Left lung (tissue), 10 donors: ENCODE data around the gene SLC25A51. TPM values are rescaled to one million over a fixed set of nuclear protein-coding genes. Genes with fewer than 3 reads are reported as not detected.

Source experiments
- ATAC-seq: fragments of 200-7000 bp; cut with Tn5 transposase; one replicate; pipeline ENCODE4 v1.9.1; 2020; ENCODE audit warnings: moderate library complexity
- DNase-seq, 4 donors: peaks; one replicate each; pipeline ENCODE4 v3.0.0-alpha.2; 2013 to 2020
- H3K27ac ChIP-seq, 2 donors: fragments of 200-600 bp; sonication (generic) in 1 of 2; one replicate each; pipeline versions ENCODE4 v1.5.0 to v1.8.0; 2020 to 2021
- H3K27me3 ChIP-seq, 2 donors: fragments of 200-600 bp; sonication (generic) in 1 of 2; one replicate each; pipeline versions ENCODE4 v1.5.0 to v1.8.0; 2020 to 2021
- H3K36me3 ChIP-seq, 2 donors: fragments of 200-600 bp; sonication (generic) in 1 of 2; one replicate each; pipeline versions ENCODE4 v1.5.0 to v1.8.0; 2020 to 2021
- H3K4me1 ChIP-seq, 2 donors: fragments of 200-600 bp; one replicate each; pipeline ENCODE4 v1.8.0; 2021
- H3K4me3 ChIP-seq, 2 donors: fragments of 200-600 bp; sonication (generic) in 1 of 2; one replicate each; pipeline versions ENCODE4 v1.5.0 to v1.8.0; 2020 to 2021; ENCODE audit warnings: mild to moderate bottlenecking in 1 of 2
- H3K9me3 ChIP-seq, 2 donors: fragments of 200-600 bp; sonication (generic) in 1 of 2; one replicate each; pipeline versions ENCODE4 v1.5.0 to v1.8.0; 2020 to 2021
- CTCF ChIP-seq, 2 donors: fragments of 200-600 bp; sonication (generic) in 1 of 2; IDR thresholded peaks; one replicate each; pipeline versions ENCODE4 v1.5.0 to v1.8.0; 2021; ENCODE audit warnings: antibody characterized with exemption in 2 of 2
- intact Hi-C, 2 donors: fragments of 100-400 bp; cut with DNase I; formaldehyde crosslinking; loops; one replicate each; pipeline versions ENCODE4 v1.11.2 to v1.14.2; 2022
- polyA plus RNA-seq, 6 donors: library from polyadenylated mRNA; unstranded; fragments of 120-200 nt; gene quantifications; one replicate each; pipeline ENCODE4 v1.2.1, GENCODE V29; 2013; ENCODE audit not compliant: insufficient read length in 6 of 6
- total RNA-seq, 2 donors: library from RNA; stranded (reverse); fragmentation: NEBNext Ultra II Directional; extraction: Animal tissue kit (Norgen Biotek cat#: 25700); gene quantifications; one replicate each; pipeline ENCODE4 v1.2.1, GENCODE V29; 2021
- donor health status: DM: no; HTN: yes; CAD: no.
- donor health status: DM: no; HTN: no; CAD: no.

Gene SLC25A51
- total and polyA plus RNA-seq, 8 donors, result 16.3 to 39.9 (median 18.8) TPM

- ATAC-seq (no peak), DNase-seq (no peak)
- TF ChIP-seq CTCF (IDR thresholded peaks at IDR 0.05), result no peak
- Histone ChIP-seq H3K36me3 (no peaks in the 10 kb centered on the region), H3K4me3 (no peak overlapping the region), H3K27ac (peak overlapping the region in 1 of 2 donors; percentile 86), H3K27me3 (no peaks in the 10 kb centered on the region), H3K9me3 (no peaks in the 10 kb centered on the region), H3K4me1 (peaks cover 6 to 53% of the 10 kb centered on the region in 2 donors)
- intact Hi-C loops, result no loop called here
These were observed 5.4 kb upstream of the SLC25A51 start for GRCh38 chr9:37909326-37909725.

- peak; percentile 39 for ATAC-seq
- H3K4me1 ChIP-seq, result peaks cover 6 to 54% of the 10 kb centered on the region in 2 donors
- H3K4me3 ChIP-seq, result no peak overlapping the region
- H3K36me3 ChIP-seq, result no peaks in the 10 kb centered on the region
- DNase-seq, result no peak
- no peaks in the 10 kb centered on the region for H3K9me3 ChIP-seq
- H3K27ac ChIP-seq, result peak overlapping the region; percentile 15 to 86
- TF ChIP-seq CTCF (IDR thresholded peaks at IDR 0.05), result no peak
- no peaks in the 10 kb centered on the region for H3K27me3 ChIP-seq
- intact Hi-C loops, result no loop called here
These were observed 4.8 kb upstream of the SLC25A51 start for GRCh38 chr9:37908698-37909186.

GRCh38 chr9:37908283-37908682 lies 4.4 kb upstream of the SLC25A51 start:
- Histone ChIP-seq H3K36me3 (no peaks in the 10 kb centered on the region), H3K4me3 (no peak overlapping the region), H3K27me3 (no peaks in the 10 kb centered on the region), H3K27ac (peak overlapping the region; percentile 15 to 86), H3K4me1 (peaks cover 6 to 52% of the 10 kb centered on the region in 2 donors), H3K9me3 (no peaks in the 10 kb centered on the region)
- ATAC-seq (peak; percentile 2), DNase-seq (no peak)
- intact Hi-C loops, result no loop called here
- TF ChIP-seq CTCF (IDR thresholded peaks at IDR 0.05), result no peak

GRCh38 chr9:37906312-37907239 lies 2.6 kb upstream of the SLC25A51 start:
- Histone ChIP-seq H3K9me3 (no peaks in the 10 kb centered on the region), H3K36me3 (no peaks in the 10 kb centered on the region), H3K4me1 (peaks cover 15 to 60% of the 10 kb centered on the region in 2 donors), H3K27me3 (no peaks in the 10 kb centered on the region), H3K27ac (no peak overlapping the region), H3K4me3 (no peak overlapping the region)
- DNase-seq (no peak), ATAC-seq (no peak)
- no peak for TF ChIP-seq CTCF (IDR thresholded peaks at IDR 0.05)
- intact Hi-C loops, result no loop called here

GRCh38 chr9:37905776-37906175 lies 1.8 kb upstream of the SLC25A51 start:
- Histone ChIP-seq H3K9me3 (no peaks in the 10 kb centered on the region), H3K4me1 (peaks cover 15 to 64% of the 10 kb centered on the region in 2 donors), H3K36me3 (no peaks in the 10 kb centered on the region), H3K27ac (no peak overlapping the region), H3K4me3 (no peak overlapping the region), H3K27me3 (no peaks in the 10 kb centered on the region)
- ATAC-seq (no peak), DNase-seq (no peak)
- no peak for TF ChIP-seq CTCF (IDR thresholded peaks at IDR 0.05)
- intact Hi-C loops, result no loop called here
